Keratinocyte (primary cell): ENCODE results near the gene PHAF1.

Source experiments
- CTCF ChIP-seq, 3 experiments: IDR thresholded peaks in 1 of 3; conservative IDR thresholded peaks in 1 of 3; optimal IDR thresholded peaks in 1 of 3; 2 replicates in 2 of 3; 3 replicates in 1 of 3; pipeline versions ENCODE3 to v1.5.1; 2011; ENCODE audit warnings: low read length in 3 of 3, mild to moderate bottlenecking in 3 of 3, moderate library complexity in 2 of 3, control low read depth in 1 of 3, inconsistent platforms in 1 of 3; ENCODE audit not compliant: insufficient read depth in 2 of 3; ENCODE audit errors: extremely low read depth in 1 of 3
- EZH2 ChIP-seq: IDR thresholded peaks from one replicate; pipeline ENCODE4 v1.6.1; 2012; ENCODE audit warnings: inconsistent platforms, mild to moderate bottlenecking, low read length, moderate library complexity

GRCh38 chr16:67196881-67197280 lies 87.1 kb downstream of the PHAF1 start:
- TF ChIP-seq EZH2 = no peak
- TF ChIP-seq CTCF (optimal IDR thresholded peaks at IDR 0.05 in 1 of 3, IDR thresholded peaks at IDR 0.05 in 1 of 3, conservative IDR thresholded peaks at IDR 0.05 in 1 of 3; ENCODE audit: extremely low read depth in 1 of 3, insufficient read depth in 2 of 3, low read length in 3 of 3) = no peak
